Measurements from ENCODE around the gene EEIG2.
A peak's percentile ranks its signal among the peaks of the same experiment; 100 is the strongest.
"Not testable (repeated sequence)": the region's sequence is repeated elsewhere in the genome, so short reads cannot be mapped to it uniquely, and the experiment has no call there.

The EEIG2 gene

GRCh38 chr1:108533351-108534083 is 26.4 kb upstream of the EEIG2 start:
- no peaks in the 10 kb centered on the region for H3K36me3 ChIP-seq (replicated peaks)
- no peak overlapping the region for H3K4me3 ChIP-seq
- peaks cover 6% of the 10 kb centered on the region for H3K4me1 ChIP-seq
- in situ Hi-C loops (cut with MboI; ENCODE audit: low sequenced_read_pairs): no loop called here
- peak; percentile 50 to 61 for DNase-seq (ENCODE audit: low spot score in 2 of 2)
- no peaks in the 10 kb centered on the region for H3K9me3 ChIP-seq
- no peaks in the 10 kb centered on the region for H3K27me3 ChIP-seq (ENCODE audit: low read depth)

DNA sequence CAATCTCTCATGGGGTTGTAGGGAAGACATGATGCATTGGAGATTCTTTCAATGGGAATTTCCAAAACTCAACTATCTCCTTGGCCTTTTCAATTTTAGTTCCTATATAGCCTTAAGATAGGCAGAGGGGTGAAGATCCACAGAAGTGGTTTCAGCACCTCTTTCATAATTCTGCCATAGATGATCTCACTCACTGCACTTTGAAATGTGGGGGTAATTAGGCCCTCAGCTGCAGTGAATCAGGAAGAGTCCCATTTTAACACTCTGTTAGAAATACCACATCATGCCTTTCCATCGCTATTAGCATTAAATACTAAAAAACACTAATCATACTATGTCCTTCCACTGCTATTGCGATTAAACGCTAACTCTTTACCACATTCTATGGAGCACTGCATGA is 25.1 kb upstream of the EEIG2 start:
- no peak overlapping the region for H3K4me3 ChIP-seq
- in situ Hi-C loops (cut with MboI; ENCODE audit: low sequenced_read_pairs): no loop called here
- H3K27me3 ChIP-seq (ENCODE audit: low read depth): no peaks in the 10 kb centered on the region
- H3K4me1 ChIP-seq: peaks cover 6% of the 10 kb centered on the region
- H3K36me3 ChIP-seq (replicated peaks): no peaks in the 10 kb centered on the region
- H3K9me3 ChIP-seq: no peaks in the 10 kb centered on the region
- no peak for DNase-seq (ENCODE audit: low spot score in 2 of 2)

DNA sequence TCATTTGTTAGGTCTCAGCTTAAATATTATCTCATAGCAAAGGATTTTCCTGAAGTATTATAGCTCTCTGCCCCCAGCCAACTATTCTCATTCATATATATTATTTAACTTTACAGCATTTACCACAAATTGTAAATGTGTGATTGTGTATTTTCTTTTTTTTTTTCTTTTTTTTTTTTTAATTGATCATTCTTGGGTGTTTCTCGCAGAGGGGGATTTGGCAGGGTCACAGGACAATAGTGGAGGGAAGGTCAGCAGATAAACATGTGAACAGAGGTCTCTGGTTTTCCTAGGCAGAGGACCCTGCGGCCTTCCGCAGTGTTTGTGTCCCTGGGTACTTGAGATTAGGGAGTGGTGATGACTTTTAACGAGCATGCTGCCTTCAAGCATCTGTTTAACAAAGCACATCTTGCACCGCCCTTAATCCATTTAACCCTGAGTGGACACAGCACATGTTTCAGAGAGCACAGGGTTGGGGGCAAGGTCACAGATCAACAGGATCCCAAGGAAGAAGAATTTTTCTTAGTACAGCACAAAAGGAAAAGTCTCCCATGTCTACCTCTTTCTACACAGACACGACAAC is 24.5 kb upstream of the EEIG2 start:
- H3K4me3 ChIP-seq; H3K9me3 ChIP-seq; DNase-seq (ENCODE audit: low spot score in 2 of 2); H3K36me3 ChIP-seq (replicated peaks); H3K4me1 ChIP-seq; in situ Hi-C loops (cut with MboI; ENCODE audit: low sequenced_read_pairs); H3K27me3 ChIP-seq (ENCODE audit: low read depth): not testable (repeated sequence)

DNA sequence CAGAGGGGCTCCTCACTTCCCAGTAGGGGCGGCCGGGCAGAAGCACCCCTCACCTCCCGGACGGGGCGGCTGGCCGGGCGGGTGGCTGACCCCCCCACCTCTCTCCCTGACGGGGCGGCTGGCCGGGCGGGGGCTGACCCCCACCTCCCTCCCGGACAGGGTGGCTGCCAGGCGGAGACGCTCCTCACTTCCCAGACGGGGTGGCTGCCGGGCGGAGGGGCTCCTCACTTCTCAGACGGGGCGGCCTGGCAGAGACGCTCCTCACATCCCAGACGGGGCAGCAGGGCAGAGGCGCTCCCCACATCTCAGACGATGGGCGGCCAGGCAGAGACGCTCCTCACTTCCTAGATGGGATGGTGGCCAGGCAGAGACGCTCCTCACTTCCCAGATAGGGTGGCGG is 23.9 kb upstream of the EEIG2 start:
- H3K36me3 ChIP-seq (replicated peaks); DNase-seq (ENCODE audit: low spot score in 2 of 2); H3K27me3 ChIP-seq (ENCODE audit: low read depth); H3K9me3 ChIP-seq; H3K4me1 ChIP-seq; in situ Hi-C loops (cut with MboI; ENCODE audit: low sequenced_read_pairs); H3K4me3 ChIP-seq: not testable (repeated sequence)

GRCh38 chr1:108536791-108537190 is 23.1 kb upstream of the EEIG2 start:
- H3K27me3 ChIP-seq (ENCODE audit: low read depth); H3K36me3 ChIP-seq (replicated peaks); H3K4me3 ChIP-seq; in situ Hi-C loops (cut with MboI; ENCODE audit: low sequenced_read_pairs); DNase-seq (ENCODE audit: low spot score in 2 of 2); H3K9me3 ChIP-seq; H3K4me1 ChIP-seq: not testable (repeated sequence)

DNA sequence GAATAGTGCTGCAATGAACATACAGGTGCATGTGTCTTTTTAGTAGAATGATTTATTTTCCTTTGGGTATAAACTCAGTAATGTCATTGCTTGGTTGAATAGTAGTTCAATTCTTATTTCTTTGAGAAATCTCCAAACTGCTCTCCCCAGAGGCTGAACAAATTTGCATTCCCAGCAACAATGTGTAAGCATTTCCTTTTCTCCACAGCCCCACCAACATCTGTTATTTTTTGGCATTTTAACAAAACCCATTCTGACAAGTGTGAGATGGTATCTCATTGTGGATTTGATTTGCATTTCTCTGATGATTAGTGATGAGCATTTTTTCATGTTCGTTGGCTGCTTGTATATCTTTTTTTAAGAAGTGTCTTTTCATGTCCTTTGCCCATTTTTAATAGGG is 21.9 kb upstream of the EEIG2 start:
- peaks cover 6% of the 10 kb centered on the region for H3K4me1 ChIP-seq
- no peak overlapping the region for H3K4me3 ChIP-seq
- H3K36me3 ChIP-seq (replicated peaks): no peaks in the 10 kb centered on the region
- no peak for DNase-seq (ENCODE audit: low spot score in 2 of 2)
- H3K9me3 ChIP-seq: no peaks in the 10 kb centered on the region
- no peaks in the 10 kb centered on the region for H3K27me3 ChIP-seq (ENCODE audit: low read depth)
- in situ Hi-C loops (cut with MboI; ENCODE audit: low sequenced_read_pairs): no loop called here

- no peaks in the 10 kb centered on the region for H3K27me3 ChIP-seq (ENCODE audit: low read depth)
- no peaks in the 10 kb centered on the region for H3K36me3 ChIP-seq (replicated peaks)
- in situ Hi-C loops (cut with MboI; ENCODE audit: low sequenced_read_pairs): no loop called here
- no peak overlapping the region for H3K4me3 ChIP-seq
- H3K9me3 ChIP-seq: no peaks in the 10 kb centered on the region
- DNase-seq (ENCODE audit: low spot score in 2 of 2): no peak
- H3K4me1 ChIP-seq: no peaks in the 10 kb centered on the region
Observed at GRCh38 chr1:108540977-108541376, 18.9 kb upstream of the EEIG2 start.

GRCh38 chr1:108541861-108542260 is 18.0 kb upstream of the EEIG2 start:
- H3K4me1 ChIP-seq: no peaks in the 10 kb centered on the region
- H3K9me3 ChIP-seq: no peaks in the 10 kb centered on the region
- H3K36me3 ChIP-seq (replicated peaks): no peaks in the 10 kb centered on the region
- H3K4me3 ChIP-seq: no peak overlapping the region
- no peak for DNase-seq (ENCODE audit: low spot score in 2 of 2)
- in situ Hi-C loops (cut with MboI; ENCODE audit: low sequenced_read_pairs): no loop called here
- H3K27me3 ChIP-seq (ENCODE audit: low read depth): no peaks in the 10 kb centered on the region

DNA sequence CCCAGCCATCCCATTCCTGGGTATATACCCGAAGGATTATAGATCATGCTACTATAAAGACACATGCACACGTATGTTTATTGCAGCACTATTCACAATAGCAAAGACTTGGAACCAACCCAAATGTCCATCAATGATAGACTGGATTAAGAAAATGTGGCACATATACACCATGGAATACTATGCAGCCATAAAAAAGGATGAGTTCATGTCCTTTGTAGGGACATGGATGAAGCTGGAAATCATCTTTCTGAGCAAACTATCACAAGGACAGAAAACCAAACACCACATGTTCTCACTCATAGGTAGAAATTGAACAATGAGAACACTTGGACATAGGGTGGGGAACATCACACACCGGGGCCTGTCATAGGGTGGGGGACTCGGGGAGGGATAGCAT is 12.4 kb upstream of the EEIG2 start:
- H3K4me1 ChIP-seq: peaks cover 14% of the 10 kb centered on the region
- H3K4me3 ChIP-seq; in situ Hi-C loops (cut with MboI; ENCODE audit: low sequenced_read_pairs): not testable (repeated sequence)

GRCh38 chr1:108551137-108551862 is 8.6 kb upstream of the EEIG2 start:
- H3K27me3 ChIP-seq (ENCODE audit: low read depth): no peaks in the 10 kb centered on the region
- H3K9me3 ChIP-seq: no peaks in the 10 kb centered on the region
- H3K36me3 ChIP-seq (replicated peaks): no peaks in the 10 kb centered on the region
- H3K4me1 ChIP-seq: peaks cover 23% of the 10 kb centered on the region
- H3K4me3 ChIP-seq: no peak overlapping the region
- no peak for DNase-seq (ENCODE audit: low spot score in 2 of 2)
- in situ Hi-C loops (cut with MboI; ENCODE audit: low sequenced_read_pairs): no loop called here

More for the DNA sequence above, 12.4 kb upstream of the EEIG2 start:
- H3K27me3 ChIP-seq (ENCODE audit: low read depth); DNase-seq (ENCODE audit: low spot score in 2 of 2); H3K9me3 ChIP-seq; H3K36me3 ChIP-seq (replicated peaks): not testable (repeated sequence)

DNA sequence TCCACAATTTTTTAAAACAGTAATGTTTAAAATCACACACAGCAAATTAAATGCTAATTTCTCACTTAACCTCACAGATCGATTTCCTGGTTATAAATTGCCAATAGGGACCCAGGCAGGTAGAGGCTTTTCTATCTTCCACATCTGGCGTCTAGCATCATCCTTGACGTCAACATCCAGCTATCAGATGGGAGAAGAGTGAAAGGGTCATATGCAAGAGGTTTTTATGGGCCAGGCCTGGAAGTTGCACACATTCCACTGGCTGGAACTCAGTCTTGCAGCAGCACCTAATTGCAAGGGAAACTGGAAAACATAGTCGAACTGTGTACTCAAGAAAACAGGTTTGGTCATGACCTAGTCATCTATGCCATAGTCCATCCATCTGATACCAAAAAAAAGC is 6.0 kb upstream of the EEIG2 start:
- Histone ChIP-seq H3K9me3 (no peaks in the 10 kb centered on the region), H3K4me1 (peaks cover 21% of the 10 kb centered on the region), H3K4me3 (no peak overlapping the region), H3K36me3 (replicated peaks) (no peaks in the 10 kb centered on the region), H3K27me3 (ENCODE audit: low read depth) (no peaks in the 10 kb centered on the region)
- in situ Hi-C loops (cut with MboI; ENCODE audit: low sequenced_read_pairs): no loop called here
- DNase-seq (ENCODE audit: low spot score in 2 of 2): no peak

GRCh38 chr1:108554682-108555427 is 5.0 kb upstream of the EEIG2 start:
- no peaks in the 10 kb centered on the region for H3K27me3 ChIP-seq (ENCODE audit: low read depth)
- H3K4me1 ChIP-seq: peaks cover 25% of the 10 kb centered on the region
- no peak for DNase-seq (ENCODE audit: low spot score in 2 of 2)
- in situ Hi-C loops (cut with MboI; ENCODE audit: low sequenced_read_pairs): no loop called here
- no peaks in the 10 kb centered on the region for H3K36me3 ChIP-seq (replicated peaks)
- no peaks in the 10 kb centered on the region for H3K9me3 ChIP-seq
- no peak overlapping the region for H3K4me3 ChIP-seq

- H3K9me3 ChIP-seq: no peaks in the 10 kb centered on the region
- no peak for DNase-seq (ENCODE audit: low spot score in 2 of 2)
- H3K4me3 ChIP-seq: no peak overlapping the region
- no peaks in the 10 kb centered on the region for H3K36me3 ChIP-seq (replicated peaks)
- H3K4me1 ChIP-seq: peaks cover 25% of the 10 kb centered on the region
- H3K27me3 ChIP-seq (ENCODE audit: low read depth): no peaks in the 10 kb centered on the region
- in situ Hi-C loops (cut with MboI; ENCODE audit: low sequenced_read_pairs): no loop called here
Observed at GRCh38 chr1:108556066-108556465, 3.8 kb upstream of the EEIG2 start.

- DNase-seq (ENCODE audit: low spot score in 2 of 2): no peak
Observed at GRCh38 chr1:108556499-108556898, 3.4 kb upstream of the EEIG2 start.

More at GRCh38 chr1:108556499-108556898, 3.4 kb upstream of the EEIG2 start:
- H3K36me3 ChIP-seq (replicated peaks): no peaks in the 10 kb centered on the region
- no peaks in the 10 kb centered on the region for H3K27me3 ChIP-seq (ENCODE audit: low read depth)
- H3K4me3 ChIP-seq: no peak overlapping the region
- no peaks in the 10 kb centered on the region for H3K9me3 ChIP-seq
- H3K4me1 ChIP-seq: peaks cover 30% of the 10 kb centered on the region
- in situ Hi-C loops (cut with MboI; ENCODE audit: low sequenced_read_pairs): no loop called here
